Measurements from ENCODE around the gene MFAP2.

GRCh38 chr1:16996845-16997244, 16.4 kb upstream of the MFAP2 start:
- TF ChIP-seq POLR2AphosphoS5 (IDR thresholded peaks at IDR 0.05; ENCODE audit: low read depth) (no peak), EZH2 (IDR thresholded peaks at IDR 0.05; ENCODE audit: low read depth, unreplicated experiment) (no peak), REST (IDR thresholded peaks at IDR 0.05; ENCODE audit: unreplicated experiment) (no peak), EZH2phosphoT487 (IDR thresholded peaks at IDR 0.05; ENCODE audit: unreplicated experiment) (no peak), STAT1 (IDR thresholded peaks at IDR 0.05; ENCODE audit: unreplicated experiment) (no peak), CREB1 (CRISPR knock-in tag; IDR thresholded peaks at IDR 0.05; ENCODE audit: low read depth) (no peak), JUNB (IDR thresholded peaks at IDR 0.05; ENCODE audit: unreplicated experiment) (no peak), NANOG (IDR thresholded peaks at IDR 0.05; ENCODE audit: borderline replicate concordance) (no peak)
- TF ChIP-seq, protein P1, sequence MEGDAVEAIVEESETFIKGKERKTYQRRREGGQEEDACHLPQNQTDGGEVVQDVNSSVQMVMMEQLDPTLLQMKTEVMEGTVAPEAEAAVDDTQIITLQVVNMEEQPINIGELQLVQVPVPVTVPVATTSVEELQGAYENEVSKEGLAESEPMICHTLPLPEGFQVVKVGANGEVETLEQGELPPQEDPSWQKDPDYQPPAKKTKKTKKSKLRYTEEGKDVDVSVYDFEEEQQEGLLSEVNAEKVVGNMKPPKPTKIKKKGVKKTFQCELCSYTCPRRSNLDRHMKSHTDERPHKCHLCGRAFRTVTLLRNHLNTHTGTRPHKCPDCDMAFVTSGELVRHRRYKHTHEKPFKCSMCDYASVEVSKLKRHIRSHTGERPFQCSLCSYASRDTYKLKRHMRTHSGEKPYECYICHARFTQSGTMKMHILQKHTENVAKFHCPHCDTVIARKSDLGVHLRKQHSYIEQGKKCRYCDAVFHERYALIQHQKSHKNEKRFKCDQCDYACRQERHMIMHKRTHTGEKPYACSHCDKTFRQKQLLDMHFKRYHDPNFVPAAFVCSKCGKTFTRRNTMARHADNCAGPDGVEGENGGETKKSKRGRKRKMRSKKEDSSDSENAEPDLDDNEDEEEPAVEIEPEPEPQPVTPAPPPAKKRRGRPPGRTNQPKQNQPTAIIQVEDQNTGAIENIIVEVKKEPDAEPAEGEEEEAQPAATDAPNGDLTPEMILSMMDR (conservative IDR thresholded peaks at IDR 0.05; ENCODE audit: low read depth in 2 of 2), result no peak
- TF ChIP-seq, protein P2, sequence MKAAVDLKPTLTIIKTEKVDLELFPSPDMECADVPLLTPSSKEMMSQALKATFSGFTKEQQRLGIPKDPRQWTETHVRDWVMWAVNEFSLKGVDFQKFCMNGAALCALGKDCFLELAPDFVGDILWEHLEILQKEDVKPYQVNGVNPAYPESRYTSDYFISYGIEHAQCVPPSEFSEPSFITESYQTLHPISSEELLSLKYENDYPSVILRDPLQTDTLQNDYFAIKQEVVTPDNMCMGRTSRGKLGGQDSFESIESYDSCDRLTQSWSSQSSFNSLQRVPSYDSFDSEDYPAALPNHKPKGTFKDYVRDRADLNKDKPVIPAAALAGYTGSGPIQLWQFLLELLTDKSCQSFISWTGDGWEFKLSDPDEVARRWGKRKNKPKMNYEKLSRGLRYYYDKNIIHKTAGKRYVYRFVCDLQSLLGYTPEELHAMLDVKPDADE (IDR thresholded peaks at IDR 0.05), result no peak
